Middle frontal gyrus (tissue), 1 donor: Measurements from ENCODE around the gene SLC6A8.

Experiments
- DNase-seq: peaks from one replicate; pipeline ENCODE4 v3.0.0-alpha.2; 2015; ENCODE audit warnings: low spot score; ENCODE audit errors: extremely low spot score

Gene SLC6A8

DNA sequence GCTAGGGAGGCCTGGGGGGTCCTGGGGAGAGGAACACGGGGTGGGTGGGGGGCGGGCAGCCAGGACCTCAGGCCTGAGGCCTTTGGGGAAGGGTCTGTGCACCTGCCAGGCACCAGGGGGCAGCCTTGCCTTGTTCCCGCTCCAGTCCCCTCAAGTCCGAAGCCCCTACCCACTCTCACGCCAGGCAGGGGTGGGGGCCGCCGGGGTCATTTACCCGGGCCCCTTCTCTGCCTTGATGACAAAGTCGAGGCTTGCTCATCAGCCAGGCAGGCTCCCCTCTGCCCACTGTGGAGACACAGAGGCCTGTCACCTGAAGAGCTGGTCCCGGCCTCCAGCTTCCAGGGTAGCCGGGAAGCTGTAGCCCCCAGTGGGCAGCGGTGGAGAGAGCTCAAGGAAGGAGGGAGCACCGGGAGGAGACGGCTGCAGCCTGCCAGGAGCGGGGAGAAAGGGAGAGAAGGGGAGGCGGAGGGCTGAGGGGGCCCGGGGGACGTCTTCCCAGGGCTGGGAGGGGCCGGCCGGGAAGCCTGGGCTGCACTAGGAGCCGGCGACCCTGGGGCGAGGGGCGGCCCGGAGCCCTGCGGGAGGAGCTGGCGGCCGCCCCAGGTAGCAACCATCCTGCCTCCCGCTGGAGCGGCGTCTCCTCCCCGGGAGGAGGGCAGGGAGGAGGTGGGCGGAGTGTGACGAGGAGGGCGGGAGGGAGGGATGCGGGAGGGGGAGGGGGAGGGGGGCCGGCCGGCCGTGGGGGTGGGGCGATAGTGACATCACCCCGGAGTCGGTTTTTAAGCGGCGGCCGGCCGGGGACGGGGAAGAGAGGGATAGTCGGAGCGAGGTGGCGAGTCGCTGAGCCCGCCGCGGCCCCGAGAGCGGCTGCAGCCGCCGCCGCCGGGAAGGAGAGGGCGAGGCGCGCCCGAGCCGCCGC, at the start of gene SLC6A8:
SLC6A8 (plus strand) TSS at position 806 of the 919 bp plus-strand sequence. CDS start 649 bp downstream, outside the sequence.
- DNase-seq: no peak

DNA sequence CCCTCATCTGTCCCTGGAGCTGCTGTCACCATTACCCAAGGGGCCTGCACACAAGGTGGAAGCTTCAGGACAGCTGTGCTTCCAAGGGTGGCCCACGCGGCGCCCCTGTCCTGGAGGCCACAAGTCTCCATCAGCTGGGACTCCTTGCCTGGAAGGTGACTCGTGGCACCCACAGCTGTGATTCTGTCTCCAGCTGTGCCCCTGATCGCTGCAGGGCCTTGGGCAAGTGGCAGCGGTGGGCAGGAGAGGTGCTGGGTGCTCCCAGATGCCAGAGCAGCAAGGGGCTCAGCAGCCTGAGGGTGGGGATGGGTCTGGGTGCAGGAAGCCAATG, 49.7 kb upstream of the SLC6A8 start:
- DNase-seq: no peak

DNA sequence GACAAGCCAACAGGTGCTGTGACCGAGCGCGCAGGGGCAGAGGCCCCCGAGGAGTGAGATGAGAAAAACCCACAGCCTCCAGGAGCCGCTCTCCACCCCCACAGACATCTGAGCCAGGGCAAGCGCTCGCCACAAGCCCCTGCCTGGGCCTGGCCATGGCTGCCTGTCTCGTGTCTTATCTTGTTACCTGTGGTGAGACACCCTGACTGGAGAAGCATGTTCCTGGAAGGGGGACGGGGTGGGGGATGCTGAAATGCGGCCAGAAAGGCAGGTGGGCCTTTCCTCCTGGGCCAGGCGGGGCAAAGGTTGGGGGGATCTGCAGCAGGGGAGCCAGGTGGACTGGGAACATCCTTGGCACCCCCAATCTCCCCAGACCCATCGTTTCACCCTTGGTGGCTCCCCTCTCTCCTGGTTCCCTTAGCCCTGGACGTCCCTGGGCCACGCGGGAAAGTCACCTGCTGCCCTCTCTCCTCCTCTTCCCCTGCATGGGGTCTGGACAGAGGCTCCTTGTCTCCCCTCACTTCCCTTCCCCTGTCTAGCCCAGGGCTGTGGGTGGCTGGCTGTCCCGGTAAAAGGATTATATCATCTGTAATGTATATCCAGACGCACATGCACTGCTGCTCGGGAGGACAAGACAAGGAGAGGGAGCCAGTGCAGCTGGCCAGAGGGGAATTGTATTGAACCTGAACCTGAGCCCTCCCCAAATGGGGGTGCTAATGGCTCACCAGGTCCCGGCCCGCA, 49.1 kb upstream of the SLC6A8 start:
- DNase-seq: no peak

DNA sequence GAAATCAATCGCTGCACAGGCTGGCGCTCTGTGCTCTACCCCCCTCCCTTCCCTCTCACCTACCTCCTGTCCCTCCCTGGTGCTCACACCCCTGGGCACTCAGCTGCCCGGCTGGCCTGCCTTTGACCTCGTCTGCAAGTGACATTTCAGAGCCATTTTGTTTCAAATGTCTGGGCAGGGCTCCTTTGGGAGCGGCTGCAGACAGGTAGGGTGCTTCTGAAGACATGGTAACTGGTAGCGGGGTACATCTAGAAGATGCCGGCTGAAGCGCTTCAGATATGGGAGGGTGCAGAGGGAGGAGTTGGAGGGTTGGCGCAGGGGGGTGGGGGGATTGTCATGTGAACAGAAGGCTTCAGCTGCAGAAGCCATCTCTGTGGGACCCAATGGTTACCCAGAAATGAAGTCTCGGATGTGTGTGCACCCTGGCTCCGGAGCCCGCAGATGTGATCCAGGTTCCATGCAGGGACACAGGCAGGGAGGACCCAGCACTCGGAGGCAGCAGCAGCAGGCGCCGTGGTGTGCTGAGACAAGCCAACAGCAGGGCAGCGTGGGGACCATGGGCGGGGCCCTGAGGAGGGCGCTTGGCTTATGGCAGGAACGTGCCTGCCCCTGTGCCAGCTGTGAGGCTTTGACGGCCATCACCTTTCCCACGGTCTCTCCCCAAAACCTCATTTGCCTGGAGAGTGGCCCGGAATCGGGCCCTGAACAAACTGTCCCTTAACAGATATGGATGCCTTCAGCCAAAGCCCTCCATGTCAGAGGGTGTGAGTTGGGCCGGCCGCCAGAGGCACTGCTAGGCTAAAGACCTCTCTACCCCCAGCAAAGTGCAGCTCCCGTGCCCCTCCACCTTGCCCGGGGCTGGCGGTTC, 48.3 kb upstream of the SLC6A8 start:
- no peak for DNase-seq

DNA sequence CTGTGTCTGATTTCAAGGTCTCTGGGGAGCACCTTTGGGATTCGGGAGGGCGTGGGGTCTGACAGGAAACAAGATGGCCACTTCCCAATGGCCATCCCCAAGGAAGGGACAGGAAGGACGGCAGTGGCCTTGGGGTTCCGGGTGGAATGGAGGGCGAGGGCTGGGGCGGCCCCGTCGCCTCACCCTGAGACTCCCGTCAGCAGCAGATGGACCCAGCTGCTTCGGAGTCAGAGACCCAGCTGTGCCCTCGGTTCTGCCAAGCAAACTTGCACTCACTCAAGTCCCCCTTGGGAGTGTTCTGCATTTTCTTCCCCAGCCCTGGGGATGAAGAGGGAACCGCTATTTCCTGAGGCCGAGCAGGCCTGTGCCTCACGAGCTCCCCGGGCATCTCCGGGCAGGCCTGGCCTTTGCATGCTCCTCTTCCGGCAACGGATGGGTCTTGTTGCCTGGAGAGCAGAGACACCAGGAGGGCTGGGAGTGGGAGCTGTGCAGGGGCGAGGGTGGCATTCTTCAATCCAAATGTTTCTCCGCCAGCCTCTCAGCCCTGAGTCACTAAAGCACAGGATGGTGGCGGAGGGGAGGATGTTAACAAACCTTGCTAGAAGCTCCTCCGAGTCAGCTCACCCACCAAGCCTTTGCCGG, 47.6 kb upstream of the SLC6A8 start:
- DNase-seq: no peak

DNA sequence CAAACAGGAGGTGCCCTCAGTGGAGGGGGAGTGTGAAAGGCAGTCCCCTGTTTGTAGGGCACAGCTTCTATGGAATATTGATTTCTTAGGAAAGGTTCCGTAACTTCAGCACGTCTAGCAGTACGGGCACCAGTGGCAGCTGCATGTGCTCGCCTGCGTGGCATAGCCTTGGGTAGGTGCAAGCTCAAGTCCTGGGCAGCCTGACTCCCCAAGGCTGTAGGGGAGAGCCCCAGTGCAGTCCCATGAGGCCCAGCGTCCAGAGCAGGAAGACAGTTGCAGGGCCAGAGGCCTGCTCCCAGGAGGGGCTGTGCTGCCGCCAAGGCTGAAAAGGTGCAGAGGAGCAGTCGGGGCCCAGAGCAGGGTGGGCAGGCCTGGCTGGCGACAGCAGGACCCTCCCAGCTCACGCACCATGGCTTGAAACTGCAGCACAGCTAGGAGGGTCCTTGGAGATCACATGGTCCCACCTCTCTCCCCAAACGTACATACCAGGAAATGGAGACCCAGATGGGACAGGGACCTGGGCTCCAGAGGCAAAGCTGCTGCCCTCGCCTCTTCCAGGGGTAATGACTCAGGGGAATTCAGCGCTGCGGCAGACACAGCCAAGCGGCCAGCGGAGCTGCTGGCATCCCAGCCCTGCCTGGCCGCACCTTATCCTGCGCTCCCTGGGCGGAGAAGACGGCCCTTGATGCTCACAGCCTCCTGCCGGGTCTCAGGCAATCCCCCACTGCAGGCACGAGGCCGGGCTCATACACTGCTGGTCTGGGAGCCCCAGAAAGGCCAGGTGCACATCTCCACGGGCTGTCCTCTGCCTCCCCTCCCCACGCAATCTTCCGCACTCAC, 46.8 kb upstream of the SLC6A8 start:
- no peak for DNase-seq

DNA sequence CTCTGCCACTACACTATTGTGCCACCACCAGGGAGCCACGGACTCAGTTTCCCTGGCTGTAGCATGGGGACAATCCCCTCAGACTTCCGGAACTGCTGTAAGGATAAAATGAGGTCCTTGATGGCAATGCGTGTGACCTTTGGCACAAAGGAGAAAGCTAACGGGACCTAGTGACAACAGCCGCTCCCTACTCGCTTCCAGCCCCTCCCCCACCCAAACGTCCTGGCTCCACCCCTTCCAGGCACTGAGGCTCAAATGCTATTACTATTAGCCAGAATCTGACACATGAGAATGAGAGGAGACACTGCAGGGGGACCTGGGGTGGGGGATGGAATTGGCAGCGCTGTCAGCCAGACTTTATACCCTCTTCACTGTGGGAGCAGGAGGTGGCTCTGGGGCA, 46.1 kb upstream of the SLC6A8 start:
- DNase-seq: no peak

DNA sequence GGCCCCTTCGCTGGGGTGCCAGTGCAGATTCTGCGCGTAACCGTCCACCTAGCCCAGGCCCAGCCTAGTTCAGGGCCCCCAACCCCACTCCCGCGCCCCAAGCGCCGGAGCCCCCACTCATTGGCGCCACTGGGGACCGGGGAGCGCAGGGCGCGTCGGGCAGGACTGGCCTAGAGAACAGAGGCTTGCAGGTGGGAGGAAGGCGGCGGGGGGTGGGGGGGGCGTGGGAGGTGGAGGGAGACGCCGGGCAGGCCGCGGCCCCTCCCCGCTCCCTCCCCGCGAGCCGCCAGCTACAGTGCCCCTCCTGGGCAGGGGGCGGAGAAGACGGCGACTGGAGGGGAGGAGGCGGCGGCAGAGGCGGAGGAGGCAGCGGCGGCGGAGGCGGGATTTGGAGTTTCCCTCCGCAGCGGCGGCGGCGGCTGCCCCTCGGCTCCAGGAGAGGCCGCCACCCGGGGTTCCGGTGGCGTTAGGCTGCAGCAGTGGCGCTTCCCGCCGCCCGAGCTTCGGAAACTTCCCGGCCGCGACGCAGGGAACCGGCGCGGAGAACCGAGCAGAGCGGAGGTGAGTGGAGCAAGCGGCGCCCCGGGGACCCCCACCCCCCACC, 45.6 kb upstream of the SLC6A8 start:
- DNase-seq: no peak

DNA sequence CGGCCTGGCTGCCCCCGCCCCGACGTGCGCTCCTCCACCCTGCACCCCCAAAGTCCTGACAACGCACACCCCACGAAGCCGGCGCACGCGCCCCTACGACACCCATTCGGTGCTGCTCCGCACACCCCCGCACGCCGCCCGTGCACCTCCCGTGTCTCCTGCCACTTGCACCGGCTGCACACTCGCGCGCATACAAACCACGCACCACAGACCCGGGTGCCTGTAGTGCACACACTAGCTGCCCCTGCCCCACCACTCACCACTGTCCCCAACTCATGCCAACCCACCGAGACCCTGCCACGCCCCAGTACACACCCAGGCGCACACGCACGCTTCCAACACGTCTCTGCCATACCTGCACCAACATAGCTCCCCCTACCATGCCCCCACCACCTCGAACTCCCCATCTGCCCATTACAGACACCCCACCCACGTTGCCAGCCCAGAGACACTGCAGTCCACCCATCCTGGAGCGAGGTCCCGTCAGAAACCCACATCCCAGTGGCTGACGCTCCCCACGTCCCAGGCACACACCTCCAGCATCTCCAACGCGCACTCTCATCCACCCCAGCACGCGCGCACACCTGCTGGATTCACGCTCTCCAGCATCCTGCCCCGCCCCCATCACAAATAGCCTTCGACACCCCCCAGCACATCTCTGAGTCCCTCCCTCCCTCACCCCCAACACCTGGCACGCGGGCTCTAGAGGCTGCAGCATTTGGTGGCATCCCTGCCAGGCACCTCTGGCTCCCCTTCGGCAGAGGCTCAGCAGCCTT, 44.9 kb upstream of the SLC6A8 start:
- no peak for DNase-seq

DNA sequence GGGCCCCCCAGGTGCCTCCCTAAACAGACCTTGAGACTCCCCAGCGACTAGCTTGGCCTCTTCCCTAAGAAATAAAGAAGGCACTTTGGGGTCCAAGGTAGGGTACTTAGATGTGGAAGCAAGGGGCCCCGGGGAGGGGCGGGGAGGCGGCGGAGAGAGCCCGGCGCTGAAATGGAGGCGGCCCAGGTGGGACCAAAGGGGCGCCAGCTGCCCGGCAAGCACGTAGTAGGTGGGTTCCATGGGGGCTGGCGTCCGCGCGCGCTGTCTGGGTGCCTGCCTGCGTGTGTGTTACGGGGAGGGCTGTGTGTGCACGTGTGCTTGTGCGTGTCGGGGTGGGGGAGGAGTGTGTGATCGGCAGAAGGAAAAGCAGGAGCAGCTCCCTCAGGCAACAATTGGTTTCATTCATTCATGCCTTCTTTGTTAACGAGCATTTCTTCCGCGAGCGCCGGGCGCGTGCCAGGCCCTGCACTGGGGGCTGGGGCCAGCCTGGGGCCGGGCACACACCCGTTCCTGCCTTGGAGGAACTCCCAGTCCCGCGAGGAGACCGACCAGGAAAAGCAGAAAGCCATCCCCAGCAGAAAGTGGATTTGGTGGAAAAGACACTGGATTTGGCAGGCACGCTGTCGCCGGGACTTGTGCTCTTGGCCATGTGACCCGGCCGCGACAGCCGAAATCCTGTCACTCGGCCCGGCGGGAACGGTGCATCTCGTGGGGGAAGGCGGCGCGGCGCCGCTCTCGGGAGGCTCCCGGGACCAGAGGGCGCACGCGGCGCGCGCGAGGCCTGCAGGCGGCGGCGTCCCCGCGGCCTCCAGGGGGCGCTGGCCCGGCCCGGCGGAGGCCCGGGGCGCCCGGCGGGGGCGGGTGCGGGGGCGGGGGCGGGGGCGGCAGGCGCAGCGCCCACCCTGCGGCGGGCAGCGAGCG, 44.0 kb upstream of the SLC6A8 start:
- DNase-seq: no peak

DNA sequence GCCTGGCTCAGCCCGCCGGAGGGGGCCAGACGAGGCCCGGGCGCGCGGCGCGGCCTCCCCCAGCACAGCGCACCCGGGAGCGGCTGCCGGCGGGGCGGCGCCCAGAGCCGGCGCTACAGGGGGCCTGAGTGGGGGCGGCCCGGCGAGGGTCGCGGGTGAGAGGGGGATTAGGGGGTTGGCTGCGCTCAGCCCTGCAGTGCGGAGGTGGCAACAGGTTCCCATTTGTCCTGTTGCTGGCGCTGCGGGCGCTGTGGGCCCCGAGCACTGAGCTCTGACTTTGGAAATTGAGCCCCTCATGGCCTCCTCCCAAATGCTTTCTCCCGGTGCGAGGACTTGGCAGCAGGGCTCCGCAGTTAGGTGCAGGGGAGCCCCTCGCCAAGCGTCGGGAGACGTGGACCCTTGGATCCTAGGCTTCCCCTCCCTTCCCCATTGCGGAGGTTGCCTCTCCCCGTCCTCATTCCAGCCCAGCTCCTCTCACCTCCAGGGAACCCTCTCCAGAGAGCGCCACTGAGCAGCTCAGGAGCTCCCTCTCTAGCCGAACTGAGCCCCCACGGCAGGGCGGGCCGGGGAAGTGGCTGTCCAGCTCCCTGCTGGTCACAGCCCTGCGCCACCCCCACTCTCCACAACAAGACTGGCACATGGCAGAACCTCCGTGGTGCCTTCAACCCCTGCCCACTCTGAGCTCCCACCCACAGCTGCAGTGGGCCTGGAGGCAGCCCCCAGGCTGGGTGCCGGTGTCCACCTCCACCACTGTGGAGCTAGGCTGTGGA, 43.2 kb upstream of the SLC6A8 start:
- DNase-seq: no peak

DNA sequence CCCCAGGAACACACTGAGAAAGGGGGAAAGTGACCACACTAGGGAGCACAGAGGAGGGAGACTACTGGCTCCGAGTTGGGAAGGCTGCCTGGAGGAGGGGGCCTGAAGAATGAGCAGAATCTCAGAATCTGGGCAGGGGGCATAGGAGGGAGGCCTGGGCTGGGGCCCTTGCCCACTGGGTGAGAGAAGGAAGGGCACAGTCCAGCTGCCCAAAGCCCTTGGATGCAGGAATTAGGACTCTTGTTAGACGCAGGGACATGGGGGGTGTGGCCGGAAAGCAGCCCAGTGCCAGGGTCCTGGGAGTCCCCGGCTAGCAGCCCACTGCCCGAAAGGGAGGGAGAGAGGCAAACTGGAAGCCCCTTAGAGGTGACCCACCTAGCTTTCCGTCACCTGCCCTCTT, 42.6 kb upstream of the SLC6A8 start:
- no peak for DNase-seq

DNA sequence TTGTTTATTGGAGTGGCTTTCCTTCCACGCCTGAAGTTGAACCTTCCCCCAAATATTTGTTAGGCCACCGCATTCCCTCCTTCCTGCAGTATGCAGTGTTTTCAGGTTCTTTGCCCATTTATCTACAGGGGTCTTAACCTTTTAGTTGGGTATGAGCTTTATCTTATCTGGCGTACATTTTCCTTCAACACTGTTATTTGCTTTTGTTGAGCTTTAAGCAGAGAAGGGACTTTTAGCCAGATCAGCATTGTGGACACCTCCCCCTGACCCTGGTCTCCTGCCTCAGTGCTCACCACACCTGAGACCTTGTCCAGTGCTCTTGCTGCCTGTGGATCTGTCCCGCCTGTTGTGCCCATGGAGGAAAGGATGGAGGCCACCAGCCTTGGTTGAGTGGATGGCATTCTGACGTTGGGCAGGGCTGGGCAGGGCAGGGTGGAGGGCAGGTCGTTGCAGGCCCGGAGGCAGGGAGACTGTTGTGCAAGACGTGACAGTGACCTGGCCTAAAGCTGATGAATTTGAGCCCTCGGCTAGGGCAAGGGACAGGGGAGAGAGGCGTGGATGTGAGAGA, 41.7 kb upstream of the SLC6A8 start:
- no peak for DNase-seq

DNA sequence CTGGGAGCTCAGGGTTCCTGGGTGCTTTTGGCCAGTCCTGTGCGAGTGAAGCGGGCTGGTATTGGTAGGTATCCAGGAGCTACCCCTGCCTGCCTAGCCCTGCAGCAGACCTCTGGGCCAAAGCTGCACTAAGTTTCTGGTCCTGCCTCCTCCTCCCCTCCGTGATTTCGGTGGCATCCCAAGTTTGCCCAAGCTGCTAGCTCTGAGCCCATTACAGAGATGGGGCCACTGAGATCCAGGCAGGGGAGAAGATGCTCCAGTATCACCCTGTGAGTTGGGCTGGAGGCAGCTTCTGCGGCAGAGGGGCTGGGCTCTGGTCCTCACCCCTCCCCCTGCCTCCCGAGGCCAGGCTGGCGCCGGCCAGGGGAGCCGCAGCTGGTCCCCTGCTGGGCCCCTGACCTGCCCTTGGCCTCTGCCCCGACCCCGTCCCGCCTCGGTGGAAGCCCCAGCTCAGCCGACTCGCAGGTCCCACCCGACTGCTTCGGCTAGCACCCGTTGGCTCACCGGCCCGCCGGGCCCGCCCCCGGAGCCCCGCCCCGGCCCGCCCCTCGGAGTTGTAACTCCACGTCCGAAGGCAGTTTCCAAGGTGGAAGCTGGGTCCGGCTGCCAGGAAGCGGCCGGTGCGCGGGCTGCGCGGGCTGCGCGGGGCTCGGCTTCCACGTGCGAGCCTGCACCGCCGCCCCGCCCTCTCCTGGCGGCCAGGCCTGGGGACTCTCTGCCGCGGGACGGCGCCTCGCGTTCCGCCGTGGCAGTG, 40.9 kb upstream of the SLC6A8 start, which contains the start of gene DUSP9:
DUSP9 (plus strand) TSS at position 584 of the 754 bp plus-strand sequence. CDS start 751 bp downstream, outside the sequence.
- no peak for DNase-seq

DNA sequence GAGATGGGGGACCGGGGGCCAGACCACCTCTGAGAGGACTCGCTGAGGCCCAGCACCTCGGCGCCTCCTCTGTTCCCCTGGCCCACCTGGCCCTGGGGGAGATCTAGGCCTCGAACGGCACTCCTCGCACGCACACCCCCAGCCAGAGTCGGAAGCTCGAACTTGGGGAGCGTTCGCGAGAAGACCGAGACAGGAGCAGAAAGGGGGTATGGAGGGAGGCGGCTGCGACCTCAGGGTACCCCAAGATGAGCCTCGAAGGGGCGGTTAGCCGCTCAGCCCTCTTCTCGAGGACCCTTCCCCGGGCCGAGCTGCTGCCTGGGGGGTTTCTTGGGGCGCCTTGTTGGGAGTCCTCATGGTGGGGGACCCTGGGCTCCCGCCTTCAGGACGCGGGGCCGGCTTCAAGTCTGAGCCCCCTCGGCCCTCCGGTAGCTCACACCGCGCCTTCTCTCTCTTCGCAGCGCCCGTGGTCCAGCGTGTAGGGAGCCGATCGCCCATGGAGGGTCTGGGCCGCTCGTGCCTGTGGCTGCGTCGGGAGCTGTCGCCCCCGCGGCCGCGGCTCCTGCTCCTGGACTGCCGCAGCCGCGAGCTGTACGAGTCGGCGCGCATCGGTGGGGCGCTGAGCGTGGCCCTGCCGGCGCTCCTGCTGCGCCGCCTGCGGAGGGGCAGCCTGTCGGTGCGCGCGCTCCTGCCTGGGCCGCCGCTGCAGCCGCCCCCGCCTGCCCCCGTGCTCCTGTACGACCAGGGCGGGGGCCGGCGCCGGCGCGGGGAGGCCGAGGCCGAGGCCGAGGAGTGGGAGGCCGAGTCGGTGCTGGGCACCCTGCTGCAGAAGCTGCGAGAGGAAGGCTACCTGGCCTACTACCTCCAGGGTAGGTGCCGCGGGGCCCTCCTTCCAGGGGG, 40.0 kb upstream of the SLC6A8 start:
- no peak for DNase-seq
